ENCODE results near the gene SERPINH1.

The SERPINH1 gene

GRCh38 chr11:75598264-75598663 is 36.2 kb downstream of the SERPINH1 start:
- DNase-seq = no peak
- Histone ChIP-seq H3K27me3 (no peaks in the 10 kb centered on the region), H3K4me3 (ENCODE audit: low read depth, low read length) (no peak overlapping the region), H3K9me3 (no peaks in the 10 kb centered on the region), H3K4me1 (no peaks in the 10 kb centered on the region; the same call in 1 of the 2 replicates), H3K36me3 (no peaks in the 10 kb centered on the region)
- TF ChIP-seq CTCF (IDR thresholded peaks at IDR 0.05; ENCODE audit: low read depth, low read length) = no peak

- TF ChIP-seq CTCF (IDR thresholded peaks at IDR 0.05; ENCODE audit: low read depth, low read length) = no peak
- no peaks in the 10 kb centered on the region for H3K27me3 ChIP-seq
Measured at GRCh38 chr11:75598900-75599299, 36.8 kb downstream of the SERPINH1 start.

GRCh38 chr11:75600356-75600755 is 38.3 kb downstream of the SERPINH1 start:
- Histone ChIP-seq H3K36me3 (no peaks in the 10 kb centered on the region), H3K4me3 (ENCODE audit: low read depth, low read length) (no peak overlapping the region), H3K9me3 (no peaks in the 10 kb centered on the region), H3K27me3 (no peaks in the 10 kb centered on the region), H3K4me1 (no peaks in the 10 kb centered on the region; the same call in 1 of the 2 replicates)
- DNase-seq = no peak
- no peak for TF ChIP-seq CTCF (IDR thresholded peaks at IDR 0.05; ENCODE audit: low read depth, low read length)

More at GRCh38 chr11:75598900-75599299, 36.8 kb downstream of the SERPINH1 start:
- no peak for DNase-seq
- no peaks in the 10 kb centered on the region; the same call in 1 of the 2 replicates for H3K4me1 ChIP-seq
- H3K9me3 ChIP-seq = no peaks in the 10 kb centered on the region
- no peak overlapping the region for H3K4me3 ChIP-seq (ENCODE audit: low read depth, low read length)
- H3K36me3 ChIP-seq = no peaks in the 10 kb centered on the region

DNA sequence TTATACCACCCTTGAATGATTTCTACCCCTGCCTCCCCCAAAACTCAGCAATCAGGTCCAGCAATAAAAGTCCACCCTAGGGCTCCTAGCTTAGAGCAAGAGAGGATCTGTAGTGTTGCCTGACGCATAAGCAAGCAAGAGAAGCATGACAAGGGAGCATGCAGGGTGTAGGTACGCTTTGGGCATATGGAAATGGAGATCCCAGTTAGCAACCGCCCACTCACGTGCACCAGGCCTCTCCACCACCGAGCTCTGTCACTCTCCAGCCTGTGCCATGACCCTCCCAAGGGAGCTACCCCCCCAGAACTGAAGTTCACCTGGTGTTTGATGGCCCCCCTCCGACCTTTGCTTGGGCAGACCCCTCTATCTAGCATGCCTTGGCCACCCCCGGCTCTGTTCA is 39.4 kb downstream of the SERPINH1 start:
- no peaks in the 10 kb centered on the region for H3K9me3 ChIP-seq
- no peak for DNase-seq
- no peaks in the 10 kb centered on the region for H3K36me3 ChIP-seq
- H3K4me1 ChIP-seq = no peaks in the 10 kb centered on the region; the same call in 1 of the 2 replicates
- H3K4me3 ChIP-seq (ENCODE audit: low read depth, low read length) = no peak overlapping the region
- H3K27me3 ChIP-seq = no peaks in the 10 kb centered on the region
- TF ChIP-seq CTCF (IDR thresholded peaks at IDR 0.05; ENCODE audit: low read depth, low read length) = no peak

DNA sequence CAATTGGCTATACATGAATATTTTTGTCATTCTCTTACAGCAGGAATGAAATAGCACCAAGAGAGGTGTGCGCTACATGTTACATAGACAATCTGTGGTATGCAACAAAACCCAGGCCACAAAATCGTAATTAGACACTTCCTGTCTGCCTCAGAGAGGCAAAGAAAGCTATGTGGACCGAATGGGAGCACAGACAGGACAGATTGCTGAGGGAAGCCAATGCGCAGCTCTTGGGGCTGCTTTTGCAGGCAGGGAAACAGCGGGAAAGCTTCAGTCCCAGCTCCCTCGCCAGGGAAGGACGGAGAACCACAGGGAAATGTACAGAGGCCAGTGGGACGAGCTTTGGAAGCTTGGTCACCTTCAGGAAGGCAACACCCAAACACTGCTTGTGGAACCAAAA is 40.9 kb downstream of the SERPINH1 start:
- Histone ChIP-seq H3K36me3 (no peaks in the 10 kb centered on the region), H3K4me3 (ENCODE audit: low read depth, low read length) (no peak overlapping the region), H3K9me3 (no peaks in the 10 kb centered on the region), H3K27me3 (no peaks in the 10 kb centered on the region), H3K4me1 (no peaks in the 10 kb centered on the region; the same call in 1 of the 2 replicates)
- DNase-seq = no peak
- TF ChIP-seq CTCF (IDR thresholded peaks at IDR 0.05; ENCODE audit: low read depth, low read length) = no peak

DNA sequence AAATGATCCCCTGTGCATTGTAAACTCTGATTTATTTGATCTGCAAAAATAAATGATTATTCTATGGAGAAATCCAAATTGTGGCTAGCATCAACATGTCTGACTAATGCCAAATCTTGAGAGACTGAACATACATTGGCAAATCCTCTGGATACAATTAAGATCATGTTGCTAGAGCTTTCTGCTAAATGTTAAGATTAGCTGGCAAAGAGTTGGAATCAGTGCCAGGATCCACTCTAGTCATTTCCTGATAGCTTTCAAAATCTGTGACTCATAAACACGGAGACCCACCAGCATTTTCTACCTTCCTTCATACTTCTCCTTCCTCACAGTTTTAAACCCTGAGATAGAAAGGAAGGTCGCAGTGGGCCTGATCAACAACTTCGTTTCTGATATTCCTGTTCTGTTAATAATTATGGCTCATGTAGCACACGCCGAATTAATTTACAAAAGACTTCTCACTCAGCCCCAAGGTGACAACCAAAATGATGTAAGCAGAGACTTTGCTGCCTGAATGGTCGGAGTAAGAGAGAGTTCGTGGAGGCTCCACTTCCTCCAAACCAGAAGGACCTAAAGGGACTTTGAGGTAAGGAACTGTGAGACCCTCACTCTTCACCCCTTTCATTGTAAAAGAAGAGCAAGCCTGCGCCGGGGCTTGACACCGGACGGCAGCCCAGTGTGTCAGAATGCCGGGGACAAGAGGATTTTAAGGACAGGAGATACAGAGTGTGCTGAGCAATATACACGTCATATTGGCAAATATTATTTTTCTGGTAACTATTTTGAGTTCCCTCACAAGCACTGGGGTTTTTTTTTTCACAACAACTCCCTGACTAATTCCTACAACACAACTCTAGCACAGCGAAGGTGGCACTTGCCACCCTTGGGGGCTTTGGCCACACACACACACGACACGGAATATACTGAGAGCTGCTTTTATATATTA is 42.0 kb downstream of the SERPINH1 start:
- Histone ChIP-seq H3K9me3 (no peaks in the 10 kb centered on the region), H3K36me3 (no peaks in the 10 kb centered on the region), H3K4me3 (ENCODE audit: low read depth, low read length) (no peak overlapping the region), H3K4me1 (no peaks in the 10 kb centered on the region), H3K27me3 (no peaks in the 10 kb centered on the region)
- no peak for TF ChIP-seq CTCF (IDR thresholded peaks at IDR 0.05; ENCODE audit: low read depth, low read length)
- no peak for DNase-seq
